Stomach (tissue), 4 donors: Measurements from ENCODE around the gene C7orf57.

Experiments used
- POLR2A ChIP-seq, 4 donors: fragments of 450-650 bp; IDR thresholded peaks; one replicate each; pipeline ENCODE4 v1.6.1; 2016; ENCODE audit warnings: antibody characterized with exemption in 4 of 4, control low read depth in 2 of 4, mild to moderate bottlenecking in 1 of 4, moderate library complexity in 1 of 4
- TF ChIP-seq, protein P1 (sequence below), 7 experiments: fragments of 450-650 bp in 4 of 7; fragments of 200-600 bp in 3 of 7; sonication (generic) in 3 of 7; IDR thresholded peaks; one replicate each; pipeline ENCODE4 v1.5.1; 2016 to 2019; ENCODE audit warnings: antibody characterized with exemption in 7 of 7, control low read depth in 2 of 7, mild to moderate bottlenecking in 1 of 7

DNA sequence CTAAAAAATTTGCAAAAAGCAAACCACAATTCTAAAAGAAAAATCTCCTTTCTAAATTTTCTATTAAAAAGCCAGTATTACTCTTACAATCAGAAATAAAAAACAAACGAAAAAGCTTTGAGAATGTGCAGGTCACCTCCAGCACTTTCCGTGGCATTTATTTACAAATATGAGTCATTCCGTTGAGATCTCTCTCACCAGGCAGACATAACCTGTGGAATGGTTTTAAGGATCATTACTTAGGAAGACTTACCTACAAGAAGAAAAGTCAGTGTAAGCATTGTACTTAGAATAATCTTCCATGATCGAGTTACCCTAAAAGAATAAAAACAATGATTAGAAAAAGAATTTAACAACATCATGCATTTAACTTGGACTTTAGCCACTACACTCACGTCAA lies 9.7 kb upstream of the C7orf57 start:
- TF ChIP-seq, protein P1, sequence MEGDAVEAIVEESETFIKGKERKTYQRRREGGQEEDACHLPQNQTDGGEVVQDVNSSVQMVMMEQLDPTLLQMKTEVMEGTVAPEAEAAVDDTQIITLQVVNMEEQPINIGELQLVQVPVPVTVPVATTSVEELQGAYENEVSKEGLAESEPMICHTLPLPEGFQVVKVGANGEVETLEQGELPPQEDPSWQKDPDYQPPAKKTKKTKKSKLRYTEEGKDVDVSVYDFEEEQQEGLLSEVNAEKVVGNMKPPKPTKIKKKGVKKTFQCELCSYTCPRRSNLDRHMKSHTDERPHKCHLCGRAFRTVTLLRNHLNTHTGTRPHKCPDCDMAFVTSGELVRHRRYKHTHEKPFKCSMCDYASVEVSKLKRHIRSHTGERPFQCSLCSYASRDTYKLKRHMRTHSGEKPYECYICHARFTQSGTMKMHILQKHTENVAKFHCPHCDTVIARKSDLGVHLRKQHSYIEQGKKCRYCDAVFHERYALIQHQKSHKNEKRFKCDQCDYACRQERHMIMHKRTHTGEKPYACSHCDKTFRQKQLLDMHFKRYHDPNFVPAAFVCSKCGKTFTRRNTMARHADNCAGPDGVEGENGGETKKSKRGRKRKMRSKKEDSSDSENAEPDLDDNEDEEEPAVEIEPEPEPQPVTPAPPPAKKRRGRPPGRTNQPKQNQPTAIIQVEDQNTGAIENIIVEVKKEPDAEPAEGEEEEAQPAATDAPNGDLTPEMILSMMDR (IDR thresholded peaks at IDR 0.05), result no peak
- TF ChIP-seq POLR2A (IDR thresholded peaks at IDR 0.05), result no peak
